ENCODE data around the gene EYA4.

The EYA4 gene

DNA sequence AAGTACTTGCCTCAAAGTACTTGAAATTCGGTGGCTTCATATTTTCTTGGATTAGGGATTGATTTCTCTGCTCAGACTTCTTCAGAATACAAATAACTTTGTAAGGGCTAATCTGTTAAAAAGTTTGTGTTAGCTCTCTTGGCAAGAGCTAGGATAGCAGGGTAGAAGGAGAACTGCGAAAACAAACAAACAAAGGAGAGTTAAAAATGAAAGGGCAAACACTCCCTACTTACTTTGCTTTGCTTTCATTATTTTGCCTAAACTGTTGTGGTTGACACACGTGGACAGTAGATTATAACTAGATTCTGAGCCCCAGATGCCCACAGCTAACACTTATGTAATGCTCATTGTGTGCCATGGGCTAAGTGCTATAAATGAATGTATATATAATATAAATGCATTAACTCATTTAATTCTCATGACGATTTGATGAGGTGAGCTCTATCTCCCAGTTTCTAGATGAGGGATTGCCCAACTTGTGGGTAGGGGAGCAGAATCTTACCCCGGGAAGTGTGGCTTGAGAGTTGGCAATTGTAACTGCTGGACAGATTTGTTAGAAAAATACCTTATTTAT is 48.7 kb downstream of the EYA4 start:
- no peak for DNase-seq (ENCODE audit: low spot score)

DNA sequence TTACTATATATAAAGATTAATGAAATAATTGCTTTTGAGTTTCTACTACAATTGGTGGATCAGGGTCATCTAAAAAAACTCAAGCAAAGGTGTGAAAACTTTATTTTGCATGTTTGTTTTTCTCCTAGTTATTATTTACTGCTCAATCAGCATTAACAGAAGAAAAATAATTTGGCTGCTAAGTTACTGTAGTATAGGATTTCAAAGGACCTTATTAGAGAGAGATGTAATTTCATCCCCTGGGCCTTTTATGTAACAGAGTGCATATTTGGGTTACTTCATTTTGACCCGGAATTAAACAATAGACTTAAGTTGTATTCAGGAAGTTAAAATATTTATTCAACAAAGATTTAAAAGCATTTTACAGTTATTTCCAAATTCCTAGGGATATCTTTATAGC is 49.8 kb downstream of the EYA4 start:
- DNase-seq (ENCODE audit: low spot score), result no peak

DNA sequence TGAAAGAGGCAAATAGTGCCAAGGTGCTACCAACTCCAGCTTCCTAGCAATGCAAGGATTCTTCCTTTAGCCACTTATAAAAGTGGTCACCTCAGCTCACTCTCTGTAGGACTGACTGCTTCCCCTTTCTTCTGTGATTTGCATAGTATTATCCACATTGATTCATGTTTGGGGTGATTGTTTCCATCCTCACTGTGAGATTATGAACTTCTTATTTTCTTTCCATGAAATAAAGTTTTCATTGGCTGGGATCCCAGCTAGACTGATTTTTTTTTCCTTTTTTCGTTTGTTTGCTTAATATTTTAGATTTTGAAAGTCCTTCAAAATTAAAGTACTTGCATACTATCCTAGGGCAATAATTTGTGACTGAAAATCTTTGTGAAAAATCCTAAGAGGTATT is 50.5 kb downstream of the EYA4 start:
- no peak for DNase-seq (ENCODE audit: low spot score)

DNA sequence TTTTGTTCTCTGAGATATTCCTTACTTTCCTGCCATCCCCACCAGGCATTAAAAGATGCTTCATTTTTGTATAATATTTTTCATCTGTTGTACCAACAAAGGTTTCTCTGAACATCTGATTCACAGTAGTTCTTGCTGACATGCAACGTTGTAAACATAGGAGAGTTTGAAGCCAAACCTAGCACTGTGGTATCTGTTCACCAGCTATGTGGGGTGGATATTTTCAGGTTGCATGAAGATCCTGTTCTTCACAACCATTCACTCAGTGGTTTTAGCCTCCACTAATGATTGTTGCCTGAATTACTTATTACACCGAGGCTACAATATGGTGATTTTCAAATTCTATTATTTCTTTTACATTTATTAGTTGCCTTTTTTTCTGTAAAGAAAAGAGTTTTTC is 56.5 kb downstream of the EYA4 start:
- no peak for DNase-seq (ENCODE audit: low spot score)

DNA sequence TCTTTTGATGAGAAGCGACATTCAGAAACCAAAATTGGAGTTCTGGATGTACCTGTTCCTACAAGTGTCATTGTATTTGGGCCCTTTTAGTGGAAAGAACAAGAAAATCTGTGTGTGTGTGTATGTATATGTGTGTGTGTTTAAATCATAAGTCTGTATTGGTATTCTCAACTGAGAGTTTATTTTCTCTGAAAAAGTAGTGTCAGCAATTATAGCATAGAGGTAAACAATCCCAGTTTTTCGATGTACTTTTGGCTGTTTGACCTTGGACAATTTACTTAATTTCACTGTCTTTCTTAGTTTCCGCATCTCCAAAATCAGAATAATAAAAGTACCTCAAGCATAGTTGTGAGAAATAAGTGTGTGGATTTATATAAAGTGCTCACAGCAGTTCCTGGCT is 57.2 kb downstream of the EYA4 start:
- no peak for DNase-seq (ENCODE audit: low spot score)

DNA sequence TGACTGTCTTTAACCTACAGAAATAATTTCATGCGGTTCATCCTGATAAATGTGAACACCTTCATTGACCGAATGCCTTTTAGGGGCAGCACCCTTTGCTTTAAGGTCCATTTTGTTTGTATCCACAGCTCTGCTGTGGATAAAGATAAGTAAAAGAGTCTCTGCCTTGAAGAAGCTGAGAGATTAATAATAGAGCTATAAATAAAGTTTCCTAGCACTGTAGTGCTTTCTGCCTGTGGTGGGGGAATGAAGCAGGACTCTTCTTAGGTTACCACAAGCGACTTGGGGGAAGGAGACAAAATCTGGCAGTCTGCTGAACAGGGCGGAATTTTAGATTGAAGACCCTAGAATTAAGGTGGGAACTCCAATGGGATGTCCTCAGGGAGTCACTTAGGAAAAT is 57.6 kb downstream of the EYA4 start:
- no peak for DNase-seq (ENCODE audit: low spot score)

DNA sequence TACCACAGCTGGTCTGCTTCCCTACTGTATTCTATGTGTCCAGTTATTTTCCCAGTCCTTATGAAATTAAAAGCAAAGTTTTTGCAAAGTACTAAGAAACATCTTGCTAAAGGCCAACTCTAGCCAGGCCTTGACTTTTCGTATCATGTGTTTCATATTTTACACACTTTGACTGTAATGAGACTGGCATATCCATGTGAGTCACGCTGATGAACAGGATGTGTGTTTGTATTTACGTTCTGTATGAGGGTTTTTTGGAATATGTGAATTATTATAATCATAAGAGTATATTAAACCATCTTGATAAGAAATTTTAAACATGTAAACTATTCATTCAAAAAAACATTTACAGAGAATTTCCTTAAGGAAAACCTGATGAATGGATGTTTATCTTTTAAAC is 59.7 kb downstream of the EYA4 start:
- DNase-seq (ENCODE audit: low spot score), result no peak

DNA sequence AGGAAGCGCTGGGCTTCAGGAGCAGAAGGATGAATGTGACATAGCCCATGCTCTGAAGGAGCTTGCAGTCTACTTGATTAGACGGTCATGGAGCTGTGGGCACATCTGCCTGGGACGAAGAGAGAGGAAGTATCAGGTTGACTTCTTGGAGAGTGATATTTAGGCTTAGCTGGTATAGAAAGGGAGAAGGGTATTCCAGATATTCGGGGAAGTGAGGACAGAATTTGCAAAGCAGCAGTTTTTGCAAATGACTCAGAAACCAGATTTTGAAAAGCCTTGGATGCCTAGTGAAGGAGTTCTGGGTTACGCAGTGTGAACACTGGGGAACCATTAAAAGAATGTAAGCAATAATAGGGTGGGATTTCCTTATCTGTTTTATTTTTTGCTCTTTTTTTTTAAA is 60.7 kb downstream of the EYA4 start:
- DNase-seq (ENCODE audit: low spot score), result no peak

DNA sequence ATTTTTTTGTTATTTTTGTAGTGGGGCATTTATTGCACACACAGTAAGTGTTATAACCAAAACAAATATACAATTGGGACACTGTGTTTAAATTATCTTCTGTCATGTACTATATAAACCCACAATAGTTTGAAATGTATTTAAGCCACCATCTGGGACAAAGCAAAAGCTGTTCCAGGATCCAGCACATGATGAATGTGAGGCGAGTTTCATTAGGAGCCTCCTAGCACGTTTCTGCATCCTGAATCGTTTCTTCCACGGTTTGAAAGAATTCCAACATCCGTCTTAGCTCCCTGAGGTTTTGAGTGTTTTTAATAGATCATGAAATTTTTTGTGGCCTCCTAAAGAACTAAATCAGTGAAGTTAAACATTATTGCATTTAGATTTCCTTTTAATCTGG is 65.8 kb downstream of the EYA4 start:
- DNase-seq (ENCODE audit: low spot score), result no peak

DNA sequence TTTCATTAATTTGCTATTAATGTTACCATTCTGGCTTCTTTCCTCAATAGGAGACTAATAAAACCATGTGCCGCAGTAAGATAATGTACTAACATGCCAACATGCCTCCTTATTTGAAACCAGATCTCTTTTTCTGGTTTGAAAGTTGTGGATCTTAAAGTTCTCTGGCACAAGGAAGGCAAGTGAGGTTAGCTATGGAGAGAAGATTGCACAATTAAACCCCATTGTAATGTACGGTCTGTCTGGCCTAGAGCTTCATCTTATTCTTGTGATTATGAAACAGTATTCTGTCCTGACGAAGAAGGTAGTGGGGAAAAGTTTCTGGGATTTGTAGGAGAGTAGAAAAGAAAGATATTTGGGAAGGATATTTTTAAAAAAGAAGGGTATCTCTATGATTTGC is 68.4 kb downstream of the EYA4 start:
- DNase-seq (ENCODE audit: low spot score), result no peak

DNA sequence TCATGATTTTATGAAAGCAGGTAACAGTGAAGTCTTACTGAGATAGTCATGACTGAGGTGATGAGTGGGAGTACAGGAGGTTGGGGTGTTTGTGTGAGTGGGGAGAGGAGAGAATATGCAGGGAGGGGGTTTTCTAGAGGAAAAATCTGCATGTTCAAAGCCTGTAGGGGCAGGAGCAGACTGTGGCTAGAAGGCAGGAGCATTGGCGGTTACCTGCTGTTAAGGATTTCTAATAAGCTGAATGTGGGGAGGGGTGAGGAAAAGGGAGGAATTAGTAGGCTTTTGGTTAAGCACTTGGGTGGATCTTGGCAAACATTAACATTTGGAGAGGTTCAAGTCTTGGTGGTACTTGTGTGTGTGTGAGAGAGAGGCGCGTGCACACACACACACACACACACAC is 70.8 kb downstream of the EYA4 start:
- no peak for DNase-seq (ENCODE audit: low spot score)

DNA sequence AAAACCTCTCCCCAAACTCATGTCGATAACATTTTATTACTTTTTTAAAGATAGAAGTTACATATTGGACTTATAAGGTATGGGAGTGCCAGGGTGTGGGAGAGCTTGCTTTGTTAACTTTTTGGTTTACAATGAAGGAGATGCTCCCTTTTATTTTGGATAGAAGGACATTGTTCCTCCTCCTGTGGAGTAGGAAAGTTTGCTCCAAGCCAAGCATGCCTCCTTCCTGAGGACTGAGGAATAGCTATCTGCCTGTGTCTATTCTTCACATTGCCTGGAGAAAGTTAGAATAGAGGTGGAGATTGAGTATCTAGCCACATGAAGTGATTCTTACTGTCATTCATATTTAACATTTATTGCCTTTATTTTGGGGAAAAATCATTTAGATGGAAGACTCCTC is 71.9 kb downstream of the EYA4 start:
- DNase-seq (ENCODE audit: low spot score), result no peak

DNA sequence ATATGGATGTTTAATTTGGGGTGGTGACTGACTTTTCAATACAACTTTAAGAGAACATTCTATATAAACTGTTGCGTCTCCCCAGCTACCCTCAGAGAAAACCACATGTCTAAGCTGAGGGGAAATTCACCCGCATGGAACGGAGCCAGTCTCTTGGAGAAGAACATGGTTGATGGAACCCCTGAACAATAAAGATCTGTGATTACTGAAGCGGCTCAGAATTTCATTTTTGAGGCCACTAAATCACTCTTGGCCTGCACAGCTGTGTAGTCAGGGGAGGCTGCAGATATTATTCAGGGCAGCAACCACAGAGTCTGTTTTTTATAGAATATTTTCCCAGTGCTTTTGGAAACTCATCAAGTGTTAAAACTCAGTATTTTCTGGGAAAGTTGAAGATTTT is 73.8 kb downstream of the EYA4 start:
- DNase-seq (ENCODE audit: low spot score), result no peak

DNA sequence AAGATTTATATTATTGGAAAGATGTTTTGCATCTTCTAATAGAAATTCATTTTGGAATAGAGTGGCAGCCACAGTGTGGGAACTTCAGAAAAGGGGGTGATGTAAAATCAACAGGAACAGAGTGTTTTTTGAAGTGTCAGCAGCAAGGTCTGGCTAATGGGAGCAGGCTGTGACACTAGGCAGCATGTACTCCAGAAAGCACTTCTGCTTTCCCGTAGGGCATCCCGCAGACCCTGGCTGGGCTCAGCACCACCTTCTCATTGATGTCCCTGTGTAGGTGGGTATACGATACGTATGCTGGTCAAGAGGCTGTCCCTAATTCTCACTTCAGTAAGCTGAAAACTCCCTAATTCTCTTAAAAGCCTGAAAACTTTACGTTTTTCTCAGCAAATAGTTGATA is 74.7 kb downstream of the EYA4 start:
- no peak for DNase-seq (ENCODE audit: low spot score)

DNA sequence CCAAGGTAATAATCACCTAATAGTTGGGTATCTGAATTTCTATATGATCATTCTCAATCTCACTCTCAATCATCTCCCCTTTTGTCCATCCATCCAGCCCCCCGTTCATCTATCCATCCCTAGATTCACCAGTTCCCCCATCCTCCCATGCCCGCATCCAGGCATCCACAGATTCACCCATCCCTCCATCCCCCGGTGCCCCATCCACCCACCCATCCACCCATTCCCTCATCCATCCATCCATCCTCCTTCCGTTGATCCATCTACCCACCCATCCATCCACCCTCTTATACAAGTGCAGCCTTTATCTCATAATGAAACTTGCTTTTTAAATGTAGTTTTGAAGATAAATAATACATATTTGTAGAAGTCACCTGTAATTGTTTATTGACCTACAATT is 76.5 kb downstream of the EYA4 start:
- no peak for DNase-seq (ENCODE audit: low spot score)

DNA sequence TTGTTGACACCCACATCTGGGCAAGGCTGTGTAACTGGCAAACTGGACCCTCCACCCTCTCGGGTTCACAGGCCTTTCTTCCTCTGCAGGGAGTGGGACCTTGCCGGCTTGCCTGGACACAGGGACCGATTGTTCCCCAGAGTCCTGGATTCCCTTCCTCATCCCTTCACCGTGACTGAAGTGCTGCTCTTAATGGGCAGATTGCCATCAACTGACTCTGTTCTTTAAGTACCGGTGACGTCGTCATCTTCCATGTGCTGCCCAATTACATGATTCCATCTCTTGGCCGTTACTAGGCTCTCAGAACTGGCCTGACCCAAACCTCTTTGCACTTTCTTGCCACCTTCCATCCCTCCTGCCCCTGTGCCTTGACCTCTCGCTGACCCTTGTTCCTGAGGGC is 85.4 kb downstream of the EYA4 start:
- DNase-seq (ENCODE audit: low spot score), result no peak

DNA sequence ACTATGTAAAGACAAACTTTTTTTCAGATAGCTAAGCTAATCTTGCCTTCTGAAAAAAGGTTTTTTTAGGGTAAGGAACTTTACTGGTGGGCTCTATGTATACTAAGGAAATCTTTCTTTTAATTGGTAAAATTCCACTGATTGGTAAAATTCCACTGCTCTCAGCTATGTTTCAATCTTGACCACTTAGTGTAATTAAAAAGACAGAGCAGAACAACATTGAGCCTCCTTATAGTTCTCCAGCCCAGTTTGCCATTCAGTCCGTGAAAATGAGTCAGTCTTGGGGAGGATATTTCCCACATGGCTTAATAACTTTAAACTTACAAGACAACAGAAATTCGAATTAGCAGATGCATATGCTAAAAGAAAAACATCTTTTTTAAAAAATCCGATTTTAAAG is 92.7 kb downstream of the EYA4 start:
- no peak for DNase-seq (ENCODE audit: low spot score)

DNA sequence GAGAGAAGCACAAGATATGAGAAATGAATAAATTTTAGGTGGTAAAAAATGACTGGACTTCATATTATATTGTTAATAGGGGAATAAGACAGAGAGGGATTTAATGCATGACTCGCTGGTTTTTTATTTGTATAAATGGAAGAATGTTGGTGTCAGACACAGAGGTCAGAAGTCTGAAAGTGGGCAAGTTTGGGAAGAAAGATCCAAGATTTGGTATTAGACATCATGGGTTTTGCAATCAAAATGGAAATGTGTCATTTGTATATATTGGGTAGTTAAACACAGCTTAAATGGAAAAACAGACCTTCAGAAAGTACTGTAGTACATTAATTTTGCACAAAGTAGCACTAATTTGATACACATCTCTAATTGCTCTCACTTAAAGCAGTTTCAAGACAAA is 96.2 kb downstream of the EYA4 start:
- DNase-seq (ENCODE audit: low spot score), result no peak

DNA sequence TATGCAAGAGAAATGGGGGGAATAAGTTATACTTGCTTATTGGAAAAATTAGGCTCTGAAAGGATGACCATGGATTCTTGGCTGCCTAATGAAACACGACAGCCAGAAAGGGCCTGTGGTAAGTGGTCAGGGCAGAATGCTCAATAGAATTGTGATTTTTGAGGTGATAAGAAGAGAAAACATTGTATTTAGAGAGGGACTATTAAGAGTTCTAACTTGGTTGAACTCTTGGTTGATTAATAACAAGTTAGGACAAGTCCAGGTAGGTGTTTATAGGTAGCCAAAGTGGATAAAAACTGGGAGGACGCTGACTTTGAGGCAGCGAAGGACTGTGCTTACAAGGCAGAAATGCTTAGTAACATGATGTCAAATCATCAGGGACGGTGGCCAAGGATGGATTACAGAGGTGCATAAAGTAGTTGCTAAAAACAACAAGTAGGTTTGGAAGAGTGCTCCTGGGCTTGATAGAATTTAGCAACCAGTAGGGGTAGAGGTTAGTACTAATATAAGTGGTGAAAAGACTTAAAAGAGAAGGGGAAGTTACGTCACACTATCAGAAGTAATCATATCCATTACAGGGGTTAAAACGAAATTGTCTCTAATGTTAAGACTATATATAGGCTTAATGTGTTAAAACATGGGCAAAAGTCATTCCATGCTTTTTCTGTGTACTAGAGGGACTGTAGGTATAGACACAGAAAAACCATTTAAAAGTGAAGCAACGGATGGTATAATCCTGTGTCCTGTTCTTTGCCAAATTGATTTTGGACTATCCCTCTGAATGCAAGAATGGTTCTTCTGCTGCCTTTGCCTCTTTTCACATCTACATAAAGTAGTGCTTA is 98.6 kb downstream of the EYA4 start:
- no peak for DNase-seq (ENCODE audit: low spot score)

DNA sequence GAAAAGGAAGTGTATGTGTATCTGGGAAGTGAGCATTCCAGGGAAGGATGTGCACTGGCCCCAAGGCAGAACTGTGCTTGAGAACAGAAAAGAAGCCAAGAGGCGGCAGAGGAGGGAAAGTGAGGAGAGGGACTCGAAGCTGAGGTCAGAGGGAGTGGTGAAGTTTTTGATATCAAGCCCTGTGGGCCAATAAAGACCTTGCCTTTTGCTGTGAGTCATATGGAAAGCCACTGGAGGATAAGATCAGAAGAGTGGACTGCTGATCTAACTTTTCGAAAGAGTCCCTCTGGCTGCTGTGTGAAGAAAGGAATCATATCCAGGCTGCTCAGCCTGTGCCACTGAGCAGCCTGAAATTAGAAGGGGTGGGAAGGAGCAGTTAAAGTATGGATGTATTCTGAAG is 99.4 kb downstream of the EYA4 start:
- DNase-seq (ENCODE audit: low spot score), result no peak

DNA sequence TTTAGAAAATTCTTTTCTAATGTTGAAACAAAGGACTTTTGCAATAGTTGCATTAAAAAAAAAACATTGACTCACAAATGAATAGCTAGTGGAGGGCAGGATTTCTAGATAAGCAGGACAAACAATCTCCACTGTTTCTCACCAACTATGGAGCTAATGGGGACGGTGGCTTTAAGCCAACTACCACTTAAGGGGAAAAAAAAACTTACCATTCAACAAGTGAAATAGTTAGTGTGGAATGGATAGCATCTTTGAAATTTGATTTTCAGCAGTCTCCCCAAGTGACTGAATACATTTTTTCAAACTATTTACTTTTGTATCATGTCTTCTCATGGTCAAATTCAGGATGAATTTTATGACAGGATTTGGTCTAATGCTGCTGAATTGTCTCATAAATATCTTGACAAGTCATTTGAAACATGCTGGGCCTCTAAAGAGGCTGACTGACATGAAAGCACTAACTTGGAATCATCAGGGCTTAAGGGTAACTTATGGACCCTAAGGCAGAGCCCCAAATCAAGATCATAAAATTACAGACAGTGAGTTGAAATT is 100.5 kb downstream of the EYA4 start:
- DNase-seq (ENCODE audit: low spot score), result no peak

DNA sequence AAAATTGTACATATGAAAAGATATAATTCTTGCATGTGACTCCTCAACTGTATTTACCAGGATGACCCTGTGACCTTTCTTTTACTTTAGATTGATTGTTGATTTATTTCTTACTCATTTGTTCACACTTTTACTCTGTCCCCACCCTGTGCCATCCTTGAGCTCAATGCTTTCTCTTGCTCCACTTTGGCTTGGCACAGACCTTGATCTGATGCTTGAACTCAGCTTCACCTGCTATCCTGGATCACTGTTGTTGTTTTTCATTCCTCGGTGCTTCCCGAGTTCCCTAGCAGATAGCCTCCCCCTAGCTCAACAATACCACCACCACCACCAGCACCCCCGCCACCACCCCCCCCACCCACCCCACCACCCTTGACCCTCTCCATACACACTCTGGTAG is 102.1 kb downstream of the EYA4 start:
- no peak for DNase-seq (ENCODE audit: low spot score)

DNA sequence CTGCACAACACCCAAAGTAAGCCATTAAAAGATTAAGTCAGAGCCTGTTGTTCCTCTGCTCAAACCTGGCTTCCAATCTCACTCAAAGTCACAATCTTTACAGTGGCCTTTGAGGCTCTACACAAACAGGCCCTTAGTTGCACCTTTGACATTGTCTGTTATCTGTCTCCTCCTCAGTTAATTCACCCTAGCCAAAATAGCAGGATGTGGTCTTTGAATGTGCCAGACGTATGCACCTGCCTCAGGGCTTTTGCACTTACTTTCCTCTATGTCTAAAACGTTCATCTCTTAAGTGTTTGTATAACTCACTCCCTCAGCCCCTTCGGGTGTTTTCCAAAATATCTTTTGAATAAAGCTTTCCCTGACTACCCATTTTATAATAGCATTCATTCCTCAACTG is 107.7 kb downstream of the EYA4 start:
- DNase-seq (ENCODE audit: low spot score), result no peak

DNA sequence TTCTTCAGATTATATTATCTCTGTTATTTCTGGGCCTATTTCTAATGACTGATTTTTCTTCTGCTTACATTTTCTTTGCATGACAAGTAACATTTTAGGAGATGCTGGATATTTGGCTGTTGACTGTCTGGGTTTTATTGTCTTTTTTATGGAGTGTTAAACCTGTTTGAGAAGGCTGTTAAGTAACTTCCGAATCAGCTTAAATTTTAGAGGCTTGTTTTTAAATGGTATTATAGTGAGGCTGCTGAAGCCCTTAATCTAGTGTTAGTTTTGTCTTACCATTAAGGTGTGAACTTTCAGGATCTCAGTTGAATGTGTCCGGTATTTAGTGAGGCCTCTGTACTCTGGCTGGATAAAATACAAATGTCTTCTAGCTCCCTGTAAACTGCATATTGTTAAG is 109.8 kb downstream of the EYA4 start:
- no peak for DNase-seq (ENCODE audit: low spot score)
